ENCODE measurements around the gene TNFSF12. TPM values are rescaled to one million over a fixed set of nuclear protein-coding genes. Genes with fewer than 3 reads are reported as not detected.

Gene TNFSF12
- total RNA-seq, 1 experiment from 2014 or later, result not detected

- H3K36me3 Mint-ChIP-seq (ENCODE audit: insufficient read depth, unreplicated experiment), result peaks cover 48% of the 10 kb centered on the region
- H3K36me3 ChIP-seq (ENCODE audit: control insufficient read depth, insufficient read depth, low read length), result no peaks in the 10 kb centered on the region; the same call in 1 of the 2 replicates
- H3K27ac Mint-ChIP-seq (ENCODE audit: unreplicated experiment), result no peak overlapping the region
- CTCF ChIA-PET, result no interaction called here
- TF ChIP-seq CTCF (IDR thresholded peaks at IDR 0.05; ENCODE audit: insufficient read depth in 1 of 2, low read depth in 1 of 2, low read length in 1 of 2, severe bottlenecking in 1 of 2, unreplicated experiment in 1 of 2), result no peak
- H3K27me3 Mint-ChIP-seq (ENCODE audit: insufficient read depth, unreplicated experiment), result no peaks in the 10 kb centered on the region
- H3K4me3 Mint-ChIP-seq (ENCODE audit: unreplicated experiment), result no peak overlapping the region
- POLR2A ChIA-PET, result no interaction called here
- no peak for DNase-seq
- no peaks in the 10 kb centered on the region for H3K9me3 ChIP-seq
- intact Hi-C loops (cut with micrococcal nuclease; ENCODE audit: unreplicated experiment), result no loop called here
- BruUV-seq (replicated peaks), result no TSS peak
- H3K4me3 ChIP-seq (ENCODE audit: low read depth, low read length), result no peak overlapping the region
- peaks cover 4% of the 10 kb centered on the region for H3K4me1 Mint-ChIP-seq (ENCODE audit: low read depth, unreplicated experiment)
- no peaks in the 10 kb centered on the region for H3K27me3 ChIP-seq (replicated peaks; ENCODE audit: control insufficient read depth, insufficient read depth, low read length)
- no peaks in the 10 kb centered on the region for H3K9me3 Mint-ChIP-seq (ENCODE audit: unreplicated experiment)
- no peaks in the 10 kb centered on the region for H3K4me1 ChIP-seq
Observed at GRCh38 chr17:7589204-7589868, 40.5 kb downstream of the TNFSF12 start.

- intact Hi-C loops (cut with micrococcal nuclease; ENCODE audit: unreplicated experiment), result no loop called here
- TF ChIP-seq CTCF (IDR thresholded peaks at IDR 0.05; ENCODE audit: insufficient read depth in 1 of 2, low read depth in 1 of 2, low read length in 1 of 2, severe bottlenecking in 1 of 2, unreplicated experiment in 1 of 2), result no peak
- DNase-seq, result no peak
- POLR2A ChIA-PET, result no interaction called here
- H3K27ac Mint-ChIP-seq (ENCODE audit: unreplicated experiment), result peak within 1 kb of the TSS; percentile 35
- no peak within 1 kb of the TSS for H3K4me3 ChIP-seq (ENCODE audit: low read depth, low read length)
- peaks cover 53% of the 10 kb centered on the region for H3K36me3 Mint-ChIP-seq (ENCODE audit: insufficient read depth, unreplicated experiment)
- H3K36me3 ChIP-seq (ENCODE audit: control insufficient read depth, insufficient read depth, low read length), result no peaks in the 10 kb centered on the region; the same call in 1 of the 2 replicates
- CTCF ChIA-PET, result no interaction called here
- no peaks in the 10 kb centered on the region for H3K9me3 ChIP-seq
- H3K4me1 ChIP-seq, result no peaks in the 10 kb centered on the region
- no peak within 1 kb of the TSS for H3K4me3 Mint-ChIP-seq (ENCODE audit: unreplicated experiment)
- no peaks in the 10 kb centered on the region for H3K27me3 ChIP-seq (replicated peaks; ENCODE audit: control insufficient read depth, insufficient read depth, low read length)
- H3K4me1 Mint-ChIP-seq (ENCODE audit: low read depth, unreplicated experiment), result no peaks in the 10 kb centered on the region
- no peaks in the 10 kb centered on the region for H3K9me3 Mint-ChIP-seq (ENCODE audit: unreplicated experiment)
- no peaks in the 10 kb centered on the region for H3K27me3 Mint-ChIP-seq (ENCODE audit: insufficient read depth, unreplicated experiment)
- BruUV-seq (replicated peaks), result no TSS peak
Observed at GRCh38 chr17:7589891-7590691, 41.2 kb downstream of the TNFSF12 start, which contains the start of gene SOX15. TSS of gene SOX15 (minus strand) at chr17:7590094. CDS start at chr17:7589676, 418 bp downstream.

GRCh38 chr17:7590743-7591142 lies 41.9 kb downstream of the TNFSF12 start:
- Mint-ChIP-seq H3K36me3 (ENCODE audit: insufficient read depth, unreplicated experiment) (peaks cover 60% of the 10 kb centered on the region), H3K9me3 (ENCODE audit: unreplicated experiment) (no peaks in the 10 kb centered on the region), H3K27ac (ENCODE audit: unreplicated experiment) (peak overlapping the region; percentile 35), H3K4me1 (ENCODE audit: low read depth, unreplicated experiment) (no peaks in the 10 kb centered on the region), H3K27me3 (ENCODE audit: insufficient read depth, unreplicated experiment) (no peaks in the 10 kb centered on the region), H3K4me3 (ENCODE audit: unreplicated experiment) (no peak overlapping the region)
- POLR2A ChIA-PET, result no interaction called here
- Histone ChIP-seq H3K9me3 (no peaks in the 10 kb centered on the region), H3K4me1 (no peaks in the 10 kb centered on the region), H3K4me3 (ENCODE audit: low read depth, low read length) (no peak overlapping the region), H3K36me3 (ENCODE audit: control insufficient read depth, insufficient read depth, low read length) (no peaks in the 10 kb centered on the region), H3K27me3 (replicated peaks; ENCODE audit: control insufficient read depth, insufficient read depth, low read length) (no peaks in the 10 kb centered on the region)
- BruUV-seq (replicated peaks), result no TSS peak
- intact Hi-C loops (cut with micrococcal nuclease; ENCODE audit: unreplicated experiment), result no loop called here
- CTCF ChIA-PET, result no interaction called here
- DNase-seq, result no peak
- TF ChIP-seq CTCF (IDR thresholded peaks at IDR 0.05; ENCODE audit: insufficient read depth in 1 of 2, low read depth in 1 of 2, low read length in 1 of 2, severe bottlenecking in 1 of 2, unreplicated experiment in 1 of 2), result no peak

Data from Caco-2 (cell line).